ENCODE data around the gene FHOD1. TPM values are rescaled to one million over a fixed set of nuclear protein-coding genes. Genes with fewer than 3 reads are reported as not detected.

Gene FHOD1
- total and polyA plus RNA-seq, 2 of the 4 experiments (the other 2 are of a cell fraction) = 13.8 to 64.0 TPM

GRCh38 chr16:67248401-67249177 is 1.3 kb upstream of the FHOD1 start, which contains the start of gene SLC9A5:
TSS of gene SLC9A5 (plus strand) at chr16:67248979. CDS start at chr16:67249015, 36 bp downstream.
- peak within 1 kb of the TSS; percentile 87 for H2AK9ac ChIP-seq (replicated peaks; ENCODE audit: low read depth, low read length, poor library complexity)
- peak within 1 kb of the TSS; percentile 81 for H3K9ac ChIP-seq (ENCODE audit: low read depth, low read length)
- H3K27me3 ChIP-seq (ENCODE audit: control insufficient read depth, insufficient read depth, low read length) = no peaks in the 10 kb centered on the region
- dilution Hi-C loops (cut with HindIII; ENCODE audit: low sequenced_read_pairs, unreplicated experiment) (no loop called here), in situ Hi-C loops (cut with MboI; ENCODE audit: low sequenced_read_pairs) (no loop called here), intact Hi-C loops (cut with micrococcal nuclease) (loop anchor here (5.0 kb wide), 1 partner anchor 144 kb away; the partner anchor contains the start of gene TPPP3)
- no peaks in the 10 kb centered on the region; the same call in 1 of the 2 replicates for H4K20me1 ChIP-seq (ENCODE audit: insufficient read depth, low read length)
- DNase-seq = no peak
- peak within 1 kb of the TSS; percentile 88 for H3K23ac ChIP-seq (ENCODE audit: low read depth, low read length)
- no peak within 1 kb of the TSS; the same call in 1 of the 2 replicates for H3K18ac ChIP-seq (ENCODE audit: low read depth, low read length)
- H3K14ac ChIP-seq (replicated peaks; ENCODE audit: low read depth, low read length) = peak within 1 kb of the TSS; percentile 67
- peak within 1 kb of the TSS; percentile 35 to 83 for H4K8ac ChIP-seq (ENCODE audit: low read depth in 2 of 2, low read length in 2 of 2)
- peaks cover 22% of the 10 kb centered on the region for H3K9me1 ChIP-seq (ENCODE audit: insufficient read depth, low read length)
- H2AFZ ChIP-seq (replicated peaks; ENCODE audit: low read length, poor library complexity) = peak within 1 kb of the TSS; percentile 90
- peak within 1 kb of the TSS; percentile 41 for H2BK5ac ChIP-seq (ENCODE audit: low read depth, low read length, poor library complexity, severe bottlenecking)
- peak within 1 kb of the TSS; percentile 93 for H2AK5ac ChIP-seq (ENCODE audit: low read depth, low read length)
- ChIA-PET POLR2A (ENCODE audit: unreplicated experiment) (interaction anchor here (0.6 kb wide), 1 partner anchor 205 kb away, joined by 3 read pairs; no protein-coding TSS in a partner anchor), CTCF (interaction anchor here (1.5 kb wide), 1 partner anchor 12 kb away, joined by 4 read pairs; no protein-coding TSS in a partner anchor)
- ATAC-seq (ENCODE audit: low read depth) = peak; percentile 7; the same call in 1 of the 2 replicates
- peak within 1 kb of the TSS; percentile 88 for H3K4me2 ChIP-seq (ENCODE audit: low read depth, low read length)
- peak within 1 kb of the TSS; percentile 59 for H3K4me3 ChIP-seq (ENCODE audit: insufficient read depth, low read depth, low read length)
- H3K56ac ChIP-seq (ENCODE audit: extremely low read depth, insufficient read depth, low read length) = peak within 1 kb of the TSS; percentile 49
- WGBS, 2 experiments (ENCODE audit: extremely low coverage in 2 of 2, insufficient read length in 1 of 2) = 1% methylated on average over 33 of the region's 75 CpGs; no CpG with 5 or more reads in 1 of the 2 experiments
- H3K79me1 ChIP-seq (ENCODE audit: low read depth in 1 of 2, low read length in 2 of 2) = peaks cover 10 to 51% of the 10 kb centered on the region in 2 experiments; a peak in 3 of 4 replicates
- H4K5ac ChIP-seq (ENCODE audit: low read depth, low read length) = peak within 1 kb of the TSS; percentile 66
- H3K4me1 ChIP-seq (ENCODE audit: control insufficient read depth, insufficient read depth, low read length) = peaks cover 36% of the 10 kb centered on the region
- no peaks in the 10 kb centered on the region for H3K36me3 ChIP-seq (ENCODE audit: control insufficient read depth, insufficient read depth, low read length)
- H2BK15ac ChIP-seq (ENCODE audit: low read depth, low read length) = peak within 1 kb of the TSS; percentile 34; the same call in 1 of the 3 replicates
- H2BK20ac ChIP-seq (ENCODE audit: low read depth, low read length) = peak within 1 kb of the TSS; percentile 24; the same call in 1 of the 2 replicates
- peak within 1 kb of the TSS; percentile 24 for H2BK120ac ChIP-seq (ENCODE audit: low read depth, low read length)
- peak within 1 kb of the TSS; percentile 73 for H4K91ac ChIP-seq (ENCODE audit: insufficient read depth, low read depth, low read length)
- H3K4ac ChIP-seq (ENCODE audit: low read depth, low read length) = peak within 1 kb of the TSS; percentile 79
- no TSS peak for BruUV-seq (replicated peaks)
- peak within 1 kb of the TSS; percentile 57 for H3K27ac ChIP-seq (ENCODE audit: insufficient read depth, low read length)
- no peaks in the 10 kb centered on the region for H3K9me3 ChIP-seq (ENCODE audit: control insufficient read depth, insufficient read depth, low read length)
- no peak for TF ChIP-seq RCOR1 (IDR thresholded peaks at IDR 0.05; ENCODE audit: insufficient replicate concordance, low read length)
- TF ChIP-seq MXI1 (IDR thresholded peaks at IDR 0.05; ENCODE audit: borderline replicate concordance, low read depth, low read length) = no peak
- no peak for TF ChIP-seq POLR2A (IDR thresholded peaks at IDR 0.05; ENCODE audit: low read depth, low read length)
- peak; percentile 20; the same call in 1 of the 2 replicates for TF ChIP-seq CTCF (conservative IDR thresholded peaks at IDR 0.05; ENCODE audit: low read depth, low read length)
- no peak for TF ChIP-seq CEBPB (IDR thresholded peaks at IDR 0.05; ENCODE audit: low read depth, low read length)
- TF ChIP-seq FOS (IDR thresholded peaks at IDR 0.05; ENCODE audit: low read depth, low read length) = no peak
- TF ChIP-seq MAFK (IDR thresholded peaks at IDR 0.05; ENCODE audit: low read depth, low read length) = no peak
- TF ChIP-seq ELK1 (IDR thresholded peaks at IDR 0.05; ENCODE audit: borderline replicate concordance, low read depth, low read length) = no peak
- TF ChIP-seq RFX5 (IDR thresholded peaks at IDR 0.05; ENCODE audit: low read depth, low read length) = no peak
- no peak for TF ChIP-seq MAZ (IDR thresholded peaks at IDR 0.05; ENCODE audit: borderline replicate concordance, low read depth, low read length)
- no peak for TF ChIP-seq RAD21 (IDR thresholded peaks at IDR 0.05; ENCODE audit: low read length)
- peak; percentile 89 for TF ChIP-seq USF2 (IDR thresholded peaks at IDR 0.05; ENCODE audit: low read depth, low read length)
- TF ChIP-seq NFE2L2 (IDR thresholded peaks at IDR 0.05; ENCODE audit: low read depth, low read length) = no peak
